GM21515 (cell line): Measurements from ENCODE around the gene STEAP1B.
A peak's percentile ranks its signal among the peaks of the same experiment; 100 is the strongest.
"Not testable (repeated sequence)": the region's sequence is repeated elsewhere in the genome, so short reads cannot be mapped to it uniquely, and the experiment has no call there.

Experiments used
- ATAC-seq: cut with Tn5 transposase; IDR thresholded peaks from one replicate; pipeline ENCODE4 v1.9.1; 2021; ENCODE audit not compliant: unreplicated experiment

The STEAP1B gene

DNA sequence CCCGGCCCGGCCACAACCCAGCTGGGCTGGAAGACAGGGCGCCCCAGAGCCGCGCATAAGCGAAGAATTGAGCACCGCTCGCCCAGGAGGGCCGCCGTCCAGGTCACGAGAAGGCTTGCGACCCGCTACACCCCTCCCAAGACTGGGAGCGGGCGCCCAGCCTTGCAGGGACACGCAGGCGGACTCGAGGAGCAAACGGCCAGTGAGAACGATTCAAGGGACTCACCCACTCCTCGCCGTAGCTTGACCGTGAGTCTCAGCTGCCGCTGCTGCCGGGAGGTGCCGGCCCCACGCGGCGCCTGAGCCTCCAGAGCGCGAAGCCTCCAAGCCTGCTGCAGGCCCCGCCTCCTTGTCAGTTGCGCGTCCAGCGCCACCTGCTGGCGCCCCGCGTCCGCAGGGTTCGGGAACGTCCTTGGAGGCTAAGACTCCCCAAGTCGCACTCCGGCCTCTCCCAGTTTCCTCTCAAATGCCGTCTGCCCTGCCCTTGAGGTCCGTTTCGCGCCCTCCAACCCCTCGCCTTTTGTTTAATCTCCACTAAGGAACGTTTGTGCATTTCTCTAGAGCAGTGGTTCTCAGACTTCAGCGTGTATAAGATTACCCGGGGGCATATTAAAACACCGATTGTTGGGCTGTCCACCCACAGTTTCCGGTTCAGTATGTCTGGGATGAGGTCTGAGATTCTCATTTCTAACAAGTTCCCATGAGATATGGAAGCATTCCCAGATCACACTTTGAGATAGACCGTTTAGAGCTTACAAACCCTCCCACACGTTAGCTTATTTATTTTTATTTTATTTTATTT is at the start of gene STEAP1B:
STEAP1B (minus strand) TSS at position 301 of the 802 bp plus-strand sequence. CDS start 5,333 bp downstream, outside the sequence.
- ATAC-seq, result peak; percentile 96

- no peak for ATAC-seq
Measured at GRCh38 chr7:22549051-22549450, 49.1 kb upstream of the STEAP1B start.

DNA sequence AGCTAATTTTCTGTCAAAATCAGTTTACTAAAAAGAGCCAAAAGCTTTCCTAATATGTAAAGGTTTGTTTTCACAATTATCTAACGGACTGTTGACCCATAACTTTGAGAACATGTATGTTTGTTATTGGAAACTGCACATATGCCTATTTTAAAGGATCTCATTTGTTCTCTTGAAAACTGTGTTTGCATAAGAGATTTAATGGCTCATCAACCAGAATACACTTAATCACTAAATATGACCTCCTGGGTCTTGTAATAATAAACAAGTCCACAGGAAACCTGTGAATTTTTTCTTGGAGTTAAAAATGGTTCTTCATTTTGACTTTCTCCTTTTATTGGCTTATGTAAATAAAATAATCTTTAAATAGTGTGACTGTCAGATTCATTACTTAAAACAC is 48.3 kb upstream of the STEAP1B start:
- no peak for ATAC-seq

GRCh38 chr7:22546769-22547168 is 46.8 kb upstream of the STEAP1B start:
- no peak for ATAC-seq

GRCh38 chr7:22545529-22545928 is 45.5 kb upstream of the STEAP1B start:
- no peak for ATAC-seq

- no peak for ATAC-seq
Measured at GRCh38 chr7:22544245-22544644, 44.3 kb upstream of the STEAP1B start.

DNA sequence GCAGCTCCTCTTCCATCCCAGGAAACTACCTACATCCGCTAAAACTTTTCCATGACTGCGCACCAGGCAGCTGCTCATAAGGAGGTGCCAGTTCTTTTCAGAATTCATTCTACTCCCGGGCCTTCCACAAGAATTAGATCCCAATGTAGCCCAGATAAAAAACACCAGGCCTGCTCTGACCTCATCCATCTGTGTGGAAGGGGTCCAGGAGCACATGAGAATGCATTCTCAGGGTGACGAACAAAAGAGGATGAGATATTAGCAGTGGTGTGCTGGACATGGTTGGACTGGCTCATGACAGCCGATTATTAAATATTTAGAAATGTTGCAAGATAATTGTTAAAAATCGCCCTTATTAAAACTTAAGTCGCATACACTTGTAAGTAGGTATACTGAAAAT is 43.2 kb upstream of the STEAP1B start:
- no peak for ATAC-seq

DNA sequence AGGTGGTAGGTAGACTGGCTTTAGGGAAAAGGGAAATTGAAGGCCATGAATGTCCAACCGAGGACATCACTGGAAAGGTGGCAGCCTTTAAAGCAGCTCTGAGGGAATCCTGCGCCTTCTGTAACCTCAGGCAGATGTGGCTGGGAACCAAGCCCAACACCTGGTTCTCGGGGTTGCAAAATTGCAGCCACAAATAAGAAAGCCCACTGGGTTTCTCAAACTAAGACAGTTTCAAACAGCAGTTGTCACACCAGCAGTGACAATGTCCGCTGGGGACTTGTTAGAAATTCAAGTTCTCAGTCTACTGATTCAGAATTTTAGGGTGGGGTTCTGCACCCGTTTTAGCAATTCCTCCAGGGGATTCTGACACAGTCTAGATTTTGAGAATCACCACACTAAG is 42.7 kb upstream of the STEAP1B start:
- ATAC-seq, result no peak

GRCh38 chr7:22542254-22542653 is 42.3 kb upstream of the STEAP1B start:
- no peak for ATAC-seq

- ATAC-seq, result no peak
Measured at GRCh38 chr7:22541789-22542188, 41.8 kb upstream of the STEAP1B start.

DNA sequence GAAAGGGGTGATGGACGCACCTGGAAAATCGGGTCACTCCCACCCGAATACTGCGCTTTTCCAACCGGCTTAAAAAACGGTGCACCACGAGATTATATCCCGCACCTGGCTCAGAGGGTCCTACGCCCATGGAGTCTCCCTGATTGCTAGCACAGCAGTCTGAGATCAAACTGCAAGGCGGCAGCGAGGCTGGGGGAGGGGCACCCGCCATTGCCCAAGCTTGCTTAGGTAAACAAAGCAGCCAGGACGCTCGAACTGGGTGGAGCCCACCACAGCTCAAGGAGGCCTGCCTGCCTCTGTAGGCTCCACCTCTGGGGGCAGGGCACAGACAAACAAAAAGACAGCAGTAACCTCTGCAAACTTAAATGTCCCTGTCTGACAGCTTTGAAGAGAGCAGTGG is 28.5 kb upstream of the STEAP1B start:
- ATAC-seq, result not testable (repeated sequence)

- not testable (repeated sequence) for ATAC-seq
Measured at GRCh38 chr7:22524353-22524947, 24.5 kb upstream of the STEAP1B start.

GRCh38 chr7:22523478-22524352 is 23.7 kb upstream of the STEAP1B start:
- not testable (repeated sequence) for ATAC-seq

DNA sequence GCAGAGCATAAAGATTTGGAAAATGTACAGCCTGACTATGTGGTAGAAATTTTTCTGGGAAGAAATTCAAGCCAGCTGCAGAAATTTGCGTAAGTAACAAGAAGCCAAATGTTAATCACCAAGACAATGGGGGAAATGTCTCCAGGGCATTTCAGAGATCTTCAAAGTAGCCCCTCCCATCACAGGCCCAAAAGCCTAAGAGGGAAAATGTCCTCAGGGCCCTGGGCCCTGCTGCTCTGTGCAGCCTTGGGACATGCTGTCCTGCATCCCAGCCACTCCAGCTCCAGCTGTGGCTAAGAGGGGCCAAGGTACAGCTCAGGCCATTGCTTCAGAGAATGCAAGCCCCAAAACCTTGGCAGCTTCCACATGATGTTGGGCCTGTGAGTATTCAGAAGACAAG is 19.6 kb upstream of the STEAP1B start:
- not testable (repeated sequence) for ATAC-seq

DNA sequence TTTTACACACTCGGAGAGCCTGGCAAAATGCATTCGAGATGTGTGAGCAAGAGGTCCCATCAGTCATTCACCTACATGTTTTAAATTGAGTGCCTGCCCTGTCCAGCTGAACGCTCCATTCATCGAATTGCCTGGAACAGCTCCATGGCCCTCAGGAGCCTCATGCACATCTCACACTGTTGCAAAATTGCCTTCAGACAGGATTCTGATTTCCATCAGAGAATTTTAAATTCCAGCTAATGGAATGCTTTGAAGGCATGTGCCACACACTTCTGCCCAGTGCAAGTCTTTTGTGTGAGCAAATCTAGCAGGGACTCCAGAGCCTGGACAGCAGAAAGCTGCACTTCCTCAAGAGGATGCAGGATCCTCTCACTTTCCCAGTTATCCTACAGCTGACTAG is 17.0 kb upstream of the STEAP1B start:
- ATAC-seq, result not testable (repeated sequence)

GRCh38 chr7:22514963-22515362 is 15.0 kb upstream of the STEAP1B start:
- ATAC-seq, result not testable (repeated sequence)

DNA sequence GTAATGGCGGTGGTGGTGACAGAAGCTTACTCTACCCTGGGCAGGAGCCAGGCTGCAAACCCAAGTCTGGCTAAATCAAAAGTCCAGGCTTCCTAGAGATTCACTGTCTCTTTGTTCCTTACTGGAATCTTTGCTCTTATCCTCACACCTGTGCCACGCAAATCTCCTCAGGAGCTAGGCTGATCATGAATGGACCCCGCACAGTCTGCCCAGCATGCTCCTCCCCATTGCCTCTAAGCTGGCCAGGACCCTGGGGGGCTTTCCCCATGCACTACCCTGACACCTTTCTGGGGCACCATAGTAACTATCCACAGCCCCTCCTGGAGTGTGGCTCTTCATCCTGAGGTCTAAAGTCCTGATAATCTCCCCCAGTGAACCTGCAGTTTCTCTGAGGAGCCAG is 7.3 kb upstream of the STEAP1B start:
- not testable (repeated sequence) for ATAC-seq

GRCh38 chr7:22506316-22507020 is 6.5 kb upstream of the STEAP1B start:
- not testable (repeated sequence) for ATAC-seq

DNA sequence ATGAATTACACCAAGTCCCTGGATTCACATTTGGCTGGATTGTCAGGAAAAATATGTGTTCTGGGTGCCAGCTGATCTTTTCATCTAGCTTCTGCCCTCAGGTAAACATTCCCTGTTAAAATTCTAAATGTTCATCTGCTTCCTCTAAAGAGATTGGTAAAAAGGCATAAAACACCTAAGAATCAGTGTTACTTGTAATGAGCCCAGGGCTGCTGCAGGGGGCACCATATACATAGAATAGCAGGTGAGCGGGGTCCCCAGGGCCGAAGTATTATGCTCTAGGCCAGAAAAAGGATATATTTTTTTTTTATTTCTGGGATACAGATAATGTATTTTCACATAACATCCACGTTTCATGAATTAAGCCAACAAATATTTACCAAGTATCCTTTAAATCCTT is 4.5 kb upstream of the STEAP1B start:
- ATAC-seq, result not testable (repeated sequence)

DNA sequence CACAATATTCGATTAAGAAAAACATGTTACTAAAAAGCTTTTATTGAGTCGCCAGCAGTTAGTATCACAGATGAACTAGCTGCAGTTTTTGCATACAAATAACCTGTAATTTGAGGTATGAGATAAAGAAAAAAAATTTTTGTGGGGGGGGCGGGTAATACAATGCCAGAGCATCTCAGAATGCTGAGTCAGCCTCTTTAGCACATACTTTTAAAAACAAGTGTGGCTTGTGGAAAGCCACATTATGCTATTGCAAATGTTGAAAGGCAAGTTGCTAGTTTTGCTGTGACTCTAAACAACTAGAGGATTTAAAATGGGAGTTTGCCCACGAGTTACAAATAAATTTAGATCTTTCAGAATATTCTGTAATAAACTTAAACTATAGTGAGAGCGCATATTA is 2.1 kb upstream of the STEAP1B start:
- ATAC-seq, result not testable (repeated sequence)

GRCh38 chr7:22501336-22501735 is 1.3 kb upstream of the STEAP1B start:
- ATAC-seq, result not testable (repeated sequence)
